SK-N-MC (cell line): ENCODE data around the gene ZBTB21.
"Not testable (repeated sequence)": the region's sequence is repeated elsewhere in the genome, so short reads cannot be mapped to it uniquely, and the experiment has no call there.

Source experiments
- DNase-seq: peaks from one replicate; pipeline ENCODE4 v3.0.0-alpha.2; 2011; ENCODE audit warnings: low read depth, low spot score
- H3K27ac ChIP-seq: fragments of 200-600 bp; sonication (generic); 2 replicates; pipeline ENCODE4 v1.5.1; 2016; ENCODE audit warnings: mixed run types
- H3K36me3 ChIP-seq: fragments of 200-600 bp; sonication (generic); 2 replicates; pipeline ENCODE4 v1.6.1; 2017; ENCODE audit warnings: antibody characterized with exemption, low read length, mixed read lengths; ENCODE audit not compliant: insufficient read depth
- H3K4me3 ChIP-seq: fragments of 200-600 bp; sonication (generic); 2 replicates; pipeline ENCODE4 v1.5.1; 2016
- H3K9ac ChIP-seq: fragments of 200-600 bp; sonication (generic); 2 replicates; pipeline ENCODE4 v1.8.0; 2017; ENCODE audit warnings: mixed run types, mixed read lengths; ENCODE audit not compliant: insufficient read length
- H3K9me3 ChIP-seq: fragments of 200-600 bp; sonication (generic); 2 replicates; pipeline ENCODE4 v1.6.1; 2017; ENCODE audit warnings: low read depth, mild to moderate bottlenecking, antibody characterized with exemption, low read length, moderate library complexity, mixed read lengths
- EZH2 ChIP-seq: fragments of 200-600 bp; sonication (generic); IDR thresholded peaks from one replicate; pipeline ENCODE4 v1.6.1; 2017; ENCODE audit warnings: antibody characterized with exemption
- FOXP2 ChIP-seq: optimal IDR thresholded peaks from 2 replicates; pipeline ENCODE3; 2011; ENCODE audit warnings: mild to moderate bottlenecking, moderate library complexity; ENCODE audit not compliant: insufficient read depth; ENCODE audit errors: extremely low read length, control extremely low read depth
- POLR2AphosphoS5 ChIP-seq: IDR thresholded peaks from 2 replicates; pipeline ENCODE4 v1.6.1; 2012; ENCODE audit warnings: mild to moderate bottlenecking, low read depth, low read length, borderline replicate concordance

Gene ZBTB21

DNA sequence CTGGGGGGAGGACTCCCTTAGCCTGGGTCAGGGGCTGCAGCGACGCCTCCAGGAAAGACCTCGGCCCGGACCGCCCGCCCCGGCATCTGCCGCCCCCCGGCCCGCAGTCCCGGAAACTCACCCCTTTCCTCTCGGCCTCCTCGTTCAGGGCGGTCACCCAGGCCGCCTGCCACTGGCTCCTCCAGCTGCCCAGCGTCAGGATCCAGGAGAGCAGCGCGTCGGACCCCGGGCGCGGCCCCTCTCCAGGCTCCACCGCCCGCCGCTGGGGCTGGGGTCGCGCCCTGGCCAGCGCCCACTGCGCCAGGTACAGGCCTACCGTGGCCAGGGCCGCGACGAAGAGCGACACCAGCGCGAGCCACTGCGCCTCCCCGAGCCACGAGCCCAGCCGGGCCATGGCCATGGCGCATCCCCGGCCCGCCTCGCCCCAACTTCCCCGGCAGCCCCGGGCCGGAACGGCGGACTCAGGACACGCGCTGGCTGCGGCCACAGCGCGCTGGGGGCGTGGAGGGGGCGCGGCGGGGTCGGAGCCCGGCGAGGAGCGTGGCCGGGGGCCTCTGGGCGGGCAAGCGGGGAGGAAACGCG, 56.8 kb downstream of the ZBTB21 start:
- H3K4me3 ChIP-seq = no peak overlapping the region
- no peak overlapping the region for H3K9ac ChIP-seq
- TF ChIP-seq FOXP2 = no peak
- TF ChIP-seq EZH2 = no peak
- TF ChIP-seq POLR2AphosphoS5 = no peak
- no peaks in the 10 kb centered on the region for H3K36me3 ChIP-seq
- no peak for DNase-seq
- no peak overlapping the region for H3K27ac ChIP-seq
- H3K9me3 ChIP-seq = no peaks in the 10 kb centered on the region

GRCh38 chr21:41952568-41953248, 57.5 kb downstream of the ZBTB21 start:
- no peaks in the 10 kb centered on the region for H3K36me3 ChIP-seq
- no peak overlapping the region for H3K9ac ChIP-seq
- no peak for DNase-seq
- no peak overlapping the region for H3K4me3 ChIP-seq
- TF ChIP-seq POLR2AphosphoS5 (no peak), EZH2 (no peak), FOXP2 (no peak)
- H3K27ac ChIP-seq = no peak overlapping the region
- H3K9me3 ChIP-seq = no peaks in the 10 kb centered on the region

DNA sequence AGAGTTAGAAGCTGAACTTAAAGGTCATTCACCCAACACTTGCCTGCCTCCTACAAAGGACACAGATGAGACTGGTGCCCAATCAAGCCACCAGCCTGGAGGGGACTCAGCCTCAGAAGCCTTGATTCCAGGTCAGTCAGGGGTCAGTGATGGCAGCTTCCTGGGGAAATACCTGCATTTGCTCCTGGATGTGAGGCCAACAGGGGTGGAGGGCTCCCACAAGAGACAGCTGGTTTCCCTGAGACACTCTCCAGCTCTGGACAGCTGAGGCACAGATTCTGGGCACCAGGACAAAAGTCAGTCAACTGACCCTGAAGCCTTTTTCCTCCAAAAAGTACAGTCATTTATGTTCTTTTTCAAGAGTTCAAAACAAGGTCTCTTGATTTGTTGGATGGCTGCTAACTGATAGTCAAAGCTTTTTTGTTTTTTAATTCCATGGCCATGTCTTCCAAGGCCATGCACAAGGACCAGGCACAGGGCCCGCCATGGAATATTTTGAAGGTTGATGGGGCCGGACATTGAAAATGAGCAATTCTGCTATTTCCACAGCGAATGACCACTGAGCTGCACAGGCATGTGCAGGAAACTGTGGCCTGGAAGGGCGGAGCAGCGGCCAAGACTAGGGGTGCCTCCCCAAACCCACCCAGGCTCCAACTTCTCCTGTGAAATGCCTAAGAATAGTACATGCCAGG, 58.1 kb downstream of the ZBTB21 start:
- Histone ChIP-seq H3K9me3 (no peaks in the 10 kb centered on the region), H3K9ac (no peak overlapping the region), H3K27ac (no peak overlapping the region), H3K36me3 (no peaks in the 10 kb centered on the region), H3K4me3 (no peak overlapping the region)
- no peak for DNase-seq
- no peak for TF ChIP-seq POLR2AphosphoS5

DNA sequence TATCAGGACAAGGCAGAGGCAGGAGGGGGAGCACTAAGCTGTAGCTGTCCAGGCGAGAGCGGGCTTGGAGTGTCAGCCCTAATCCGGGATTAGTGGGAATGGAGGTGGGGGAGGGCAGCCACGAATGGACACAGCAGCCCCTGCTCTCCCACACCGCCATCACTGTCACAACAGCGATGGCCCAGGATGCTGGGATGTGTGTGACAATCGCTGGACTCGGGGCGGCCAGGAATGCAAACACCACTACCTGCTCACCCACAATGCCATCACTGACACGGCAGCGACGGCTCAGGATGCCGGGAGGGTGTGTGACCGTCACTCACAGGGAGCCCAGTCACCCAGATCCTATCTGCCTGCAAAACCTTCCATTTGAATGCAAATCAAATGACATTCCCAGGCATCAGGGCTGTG, 59.2 kb downstream of the ZBTB21 start:
- no peak overlapping the region for H3K27ac ChIP-seq
- H3K4me3 ChIP-seq = no peak overlapping the region
- no peak for DNase-seq
- no peak overlapping the region for H3K9ac ChIP-seq
- no peaks in the 10 kb centered on the region for H3K9me3 ChIP-seq
- no peaks in the 10 kb centered on the region for H3K36me3 ChIP-seq
- TF ChIP-seq EZH2 = no peak
- TF ChIP-seq POLR2AphosphoS5 = no peak
- no peak for TF ChIP-seq FOXP2

GRCh38 chr21:41949631-41950030, 60.5 kb downstream of the ZBTB21 start:
- H3K27ac ChIP-seq, H3K4me3 ChIP-seq, DNase-seq, H3K9ac ChIP-seq, H3K9me3 ChIP-seq, H3K36me3 ChIP-seq: not testable (repeated sequence)

- Histone ChIP-seq H3K9me3 (no peaks in the 10 kb centered on the region), H3K4me3 (no peak overlapping the region), H3K9ac (no peak overlapping the region), H3K36me3 (no peaks in the 10 kb centered on the region), H3K27ac (no peak overlapping the region)
- TF ChIP-seq EZH2 = no peak
- no peak for TF ChIP-seq POLR2AphosphoS5
- TF ChIP-seq FOXP2 = no peak
- no peak for DNase-seq
Measured at GRCh38 chr21:41948901-41949300, 61.3 kb downstream of the ZBTB21 start.

GRCh38 chr21:41948078-41948895, 61.9 kb downstream of the ZBTB21 start:
- Histone ChIP-seq H3K4me3 (no peak overlapping the region), H3K9me3 (no peaks in the 10 kb centered on the region), H3K36me3 (no peaks in the 10 kb centered on the region), H3K9ac (no peak overlapping the region), H3K27ac (no peak overlapping the region)
- no peak for DNase-seq
- no peak for TF ChIP-seq FOXP2
- TF ChIP-seq EZH2 = no peak
- no peak for TF ChIP-seq POLR2AphosphoS5

- TF ChIP-seq FOXP2 = no peak
- TF ChIP-seq EZH2 = no peak
- TF ChIP-seq POLR2AphosphoS5 = no peak
- no peak overlapping the region for H3K27ac ChIP-seq
- no peak overlapping the region for H3K9ac ChIP-seq
- no peak for DNase-seq
- no peaks in the 10 kb centered on the region for H3K9me3 ChIP-seq
- H3K36me3 ChIP-seq = no peaks in the 10 kb centered on the region
- H3K4me3 ChIP-seq = no peak overlapping the region
Measured at GRCh38 chr21:41945982-41946381, 64.2 kb downstream of the ZBTB21 start.
